Measurements from ENCODE around the gene ZNF197.
"Not testable (repeated sequence)": the region's sequence is repeated elsewhere in the genome, so short reads cannot be mapped to it uniquely, and the experiment has no call there.

ZNF197 gene

GRCh38 chr3:44659015-44659414 is 34.2 kb downstream of the ZNF197 start:
- no peak for DNase-seq (ENCODE audit: low read depth, low spot score)

DNA sequence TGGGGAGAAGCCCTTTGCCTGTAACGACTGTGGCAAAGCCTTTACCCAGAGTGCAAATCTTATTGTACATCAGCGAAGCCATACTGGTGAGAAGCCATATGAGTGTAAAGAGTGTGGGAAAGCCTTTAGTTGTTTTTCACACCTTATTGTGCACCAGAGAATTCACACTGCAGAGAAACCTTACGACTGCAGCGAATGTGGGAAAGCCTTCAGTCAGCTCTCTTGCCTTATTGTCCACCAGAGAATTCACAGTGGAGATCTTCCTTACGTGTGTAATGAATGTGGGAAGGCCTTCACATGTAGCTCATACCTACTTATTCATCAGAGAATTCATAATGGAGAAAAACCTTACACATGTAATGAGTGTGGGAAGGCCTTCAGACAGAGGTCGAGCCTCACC is 34.6 kb downstream of the ZNF197 start:
- no peak for DNase-seq (ENCODE audit: low read depth, low spot score)
- no peak overlapping the region for H3K4me3 ChIP-seq (ENCODE audit: low read length)

More at GRCh38 chr3:44659015-44659414, 34.2 kb downstream of the ZNF197 start:
- H3K4me3 ChIP-seq (ENCODE audit: low read length): no peak overlapping the region

DNA sequence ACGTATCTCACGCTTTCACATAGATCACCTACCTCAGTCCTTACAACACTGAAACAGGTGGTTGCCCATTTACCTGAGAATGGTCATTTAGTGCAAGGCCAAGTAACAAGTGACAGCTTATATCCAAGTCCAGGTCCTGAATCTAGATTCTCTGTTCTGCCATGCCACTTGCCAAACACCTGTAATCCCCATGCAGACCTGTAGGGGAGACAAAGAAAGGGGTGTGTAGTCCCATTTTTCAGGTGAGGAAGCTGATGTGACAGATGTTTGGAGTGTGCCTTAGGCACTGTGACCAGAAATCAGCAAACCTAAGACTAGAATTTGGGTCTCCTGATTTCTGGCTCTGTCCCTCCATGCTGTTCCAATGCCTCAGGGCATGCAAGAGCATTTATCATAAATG is 36.4 kb downstream of the ZNF197 start:
- H3K4me3 ChIP-seq (ENCODE audit: low read length): no peak overlapping the region
- peak; percentile 10 for DNase-seq (ENCODE audit: low read depth, low spot score)

DNA sequence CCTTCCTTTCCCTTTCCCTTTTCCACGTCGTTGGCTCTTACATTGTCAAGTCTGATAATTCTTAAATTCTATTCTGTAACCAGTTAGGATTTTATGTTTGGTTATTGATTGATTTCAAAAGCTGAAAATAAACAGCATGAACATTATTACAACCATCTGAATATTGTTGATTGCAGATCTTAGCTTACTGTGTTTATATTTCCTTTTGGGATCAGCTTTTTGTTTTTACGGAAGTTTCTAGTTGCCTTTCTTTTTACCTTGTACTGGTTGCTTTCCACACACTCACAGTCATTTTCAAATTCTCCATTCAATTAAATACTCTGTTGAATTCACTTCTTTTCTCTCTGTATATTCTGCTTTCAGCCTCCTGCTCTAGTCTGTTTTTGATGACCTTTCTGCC is 40.3 kb downstream of the ZNF197 start:
- DNase-seq (ENCODE audit: low read depth, low spot score): no peak
- no peak overlapping the region for H3K4me3 ChIP-seq (ENCODE audit: low read length)

DNA sequence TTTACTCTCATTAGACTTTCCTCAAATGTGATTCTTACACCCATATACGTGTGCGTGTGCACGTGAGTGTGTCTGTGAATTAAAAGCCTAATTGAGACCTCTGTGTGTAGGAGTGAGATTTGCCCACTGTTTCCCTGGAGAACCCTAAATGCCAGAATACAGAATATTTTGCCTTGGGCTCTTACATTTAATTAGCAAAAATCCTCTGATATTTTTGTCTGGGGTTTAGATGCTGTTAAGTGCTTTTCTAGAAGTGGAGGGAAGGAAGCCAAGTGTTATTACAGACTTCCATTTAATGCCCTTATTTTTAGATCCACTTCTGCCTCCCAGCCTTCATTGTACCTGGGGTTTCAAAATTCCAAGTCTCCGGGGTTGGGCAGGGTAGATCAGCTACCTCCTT is 41.5 kb downstream of the ZNF197 start:
- no peak for DNase-seq (ENCODE audit: low read depth, low spot score)
- no peak overlapping the region for H3K4me3 ChIP-seq (ENCODE audit: low read length)

DNA sequence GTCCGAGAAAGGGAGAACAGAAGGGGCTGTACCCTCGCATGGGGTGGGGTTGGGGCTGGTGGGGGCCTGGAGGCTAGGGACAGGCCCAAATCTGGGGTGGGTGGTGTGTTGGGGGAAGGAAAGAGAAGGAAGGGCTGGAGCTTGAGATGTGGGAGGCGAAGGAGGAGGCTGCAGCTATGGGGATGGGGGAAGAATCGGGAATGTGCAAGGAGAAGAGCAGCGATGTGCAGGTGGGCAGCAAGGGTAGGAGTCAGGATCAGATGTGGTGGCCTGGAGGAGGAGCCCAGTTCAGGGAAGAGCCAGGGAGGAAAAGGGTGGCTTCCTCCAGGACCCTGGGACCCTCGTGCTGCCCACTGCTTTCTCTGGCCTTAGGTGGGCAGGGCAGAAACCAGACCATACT is 44.9 kb downstream of the ZNF197 start:
- no peak for DNase-seq (ENCODE audit: low read depth, low spot score)

DNA sequence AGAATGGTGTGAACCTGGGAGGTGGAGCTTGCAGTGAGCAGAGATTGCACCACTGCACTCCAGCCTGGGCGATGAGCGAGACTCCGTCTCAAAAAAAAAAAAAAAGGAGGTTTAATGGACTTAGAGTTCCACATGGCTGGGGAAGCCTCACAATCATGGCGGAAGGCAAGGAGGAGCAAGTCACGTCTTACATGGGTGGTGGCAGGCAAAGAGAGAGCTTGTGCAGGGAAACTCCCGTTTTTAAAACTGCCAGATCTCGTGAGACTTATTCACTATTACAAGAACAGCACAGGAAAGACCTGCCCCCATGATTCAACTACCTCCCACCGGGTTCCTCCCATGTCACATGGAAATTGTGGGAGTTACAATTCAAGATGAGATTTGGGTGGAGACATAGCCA is 48.6 kb downstream of the ZNF197 start:
- DNase-seq (ENCODE audit: low read depth, low spot score); H3K4me3 ChIP-seq (ENCODE audit: low read length): not testable (repeated sequence)

More for the DNA sequence above, 44.9 kb downstream of the ZNF197 start:
- H3K4me3 ChIP-seq (ENCODE audit: low read length): no peak overlapping the region

- no peak for DNase-seq (ENCODE audit: low read depth, low spot score)
- no peak overlapping the region for H3K4me3 ChIP-seq (ENCODE audit: low read length)
Measured at GRCh38 chr3:44674211-44674610, 49.4 kb downstream of the ZNF197 start.

DNA sequence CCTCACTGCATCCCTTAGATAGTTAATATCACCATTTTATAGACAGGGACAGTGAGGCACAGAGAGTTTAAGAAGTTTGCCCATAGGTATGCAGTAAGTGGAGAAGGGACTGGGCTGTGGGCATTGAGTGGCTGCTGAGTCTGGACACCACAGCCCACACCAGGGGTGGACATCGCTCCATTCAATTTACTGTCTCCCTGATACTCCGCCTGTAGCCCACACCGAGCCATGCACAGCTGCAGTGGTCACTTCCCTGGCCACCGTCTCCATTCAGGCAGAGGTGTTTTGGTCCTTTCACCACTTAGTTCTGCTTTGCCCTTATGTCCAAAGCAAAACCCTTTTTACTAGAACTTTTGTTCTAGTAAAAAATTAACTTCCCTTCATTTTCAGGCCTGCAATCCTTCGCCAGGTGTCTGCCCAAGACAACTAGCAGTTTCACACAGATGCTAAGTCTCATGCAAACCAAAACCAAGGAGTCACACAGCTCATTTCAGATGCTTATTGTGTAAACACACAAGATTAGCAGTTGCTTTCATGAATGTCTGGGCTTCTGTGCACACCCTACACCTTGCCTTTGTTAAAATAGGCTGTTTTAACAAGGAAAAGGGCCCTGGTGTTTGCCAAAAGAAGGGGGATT is 53.8 kb downstream of the ZNF197 start:
- H3K4me3 ChIP-seq (ENCODE audit: low read length): no peak overlapping the region
- no peak for DNase-seq (ENCODE audit: low read depth, low spot score)

DNA sequence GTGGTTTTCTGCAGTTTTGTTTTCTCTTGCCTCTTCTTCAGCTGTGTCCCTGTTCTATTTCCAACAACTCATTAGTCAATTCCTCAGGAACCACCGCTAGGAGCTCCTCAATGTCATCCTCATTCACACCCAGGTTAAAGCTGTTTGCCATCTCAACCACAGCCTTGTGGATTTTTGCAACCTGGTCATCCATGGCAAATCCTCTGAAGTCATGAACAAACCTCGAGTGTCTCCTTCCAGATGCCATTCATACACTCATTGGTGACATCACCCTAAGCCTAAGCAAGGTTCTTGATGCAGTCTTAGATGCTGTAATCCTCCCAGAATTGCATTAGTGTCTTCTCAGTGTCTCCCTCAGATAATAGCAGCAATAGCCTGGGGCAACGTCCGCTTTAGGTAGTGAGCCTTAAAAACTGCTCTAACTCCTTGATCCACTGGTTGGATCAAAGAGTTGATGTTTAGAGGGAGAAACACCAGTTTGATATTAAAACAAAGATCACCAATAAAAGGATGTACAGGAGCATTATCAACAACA is 56.2 kb downstream of the ZNF197 start:
- DNase-seq (ENCODE audit: low read depth, low spot score): no peak

GRCh38 chr3:44682182-44682896 is 57.5 kb downstream of the ZNF197 start:
- no peak overlapping the region for H3K4me3 ChIP-seq (ENCODE audit: low read length)
- no peak for DNase-seq (ENCODE audit: low read depth, low spot score)

More for the DNA sequence above, 56.2 kb downstream of the ZNF197 start:
- H3K4me3 ChIP-seq (ENCODE audit: low read length): no peak overlapping the region

- DNase-seq (ENCODE audit: low read depth, low spot score): no peak
- H3K4me3 ChIP-seq (ENCODE audit: low read length): no peak overlapping the region
Measured at GRCh38 chr3:44685128-44685800, 60.4 kb downstream of the ZNF197 start.

- DNase-seq (ENCODE audit: low read depth, low spot score): no peak
- no peak overlapping the region for H3K4me3 ChIP-seq (ENCODE audit: low read length)
Measured at GRCh38 chr3:44687898-44688297, 63.1 kb downstream of the ZNF197 start.

All from Jurkat, Clone E6-1 (cell line).